GM18520 (cell line): Measurements from ENCODE around the gene DIS3.
A peak's percentile ranks its signal among the peaks of the same experiment; 100 is the strongest.
"Not testable (repeated sequence)": the region's sequence is repeated elsewhere in the genome, so short reads cannot be mapped to it uniquely, and the experiment has no call there.

Experiments
- ATAC-seq: cut with Tn5 transposase; IDR thresholded peaks from one replicate; pipeline ENCODE4 v1.9.1; 2021; ENCODE audit not compliant: unreplicated experiment

DIS3 gene

GRCh38 chr13:72781451-72782439, at the start of gene DIS3, which contains the start of gene PIBF1:
Gene DIS3 (minus strand): TSS chr13:72781900. CDS start chr13:72781832, 68 bp downstream.
Gene PIBF1 (plus strand): TSS chr13:72782133. CDS start chr13:72783470, 1,337 bp downstream.
- peak; percentile 95 for ATAC-seq

- no peak for ATAC-seq
These were observed 42.0 kb upstream of the DIS3 start for GRCh38 chr13:72823724-72824123.

GRCh38 chr13:72823081-72823480, 41.4 kb upstream of the DIS3 start:
- ATAC-seq, result no peak

DNA sequence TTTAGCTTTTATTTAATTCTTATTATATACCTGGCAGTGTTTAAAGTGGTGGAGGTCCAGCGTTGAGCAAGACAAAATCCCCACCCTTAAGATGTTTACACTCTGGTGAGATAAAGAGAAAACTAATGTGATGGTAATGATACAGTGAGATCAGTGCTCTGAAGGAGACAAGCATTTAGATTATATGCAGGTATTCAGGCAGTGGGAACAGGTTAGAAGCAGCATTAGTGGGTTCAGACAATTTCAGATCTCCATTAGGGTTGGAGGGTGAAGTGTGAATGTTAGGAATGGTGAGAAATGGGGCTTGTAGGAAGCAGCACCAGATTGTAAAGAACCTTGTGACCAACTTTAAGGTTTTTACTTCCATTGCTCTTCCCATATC, 39.2 kb upstream of the DIS3 start:
- no peak for ATAC-seq

- ATAC-seq, result no peak
These were observed 38.6 kb upstream of the DIS3 start for GRCh38 chr13:72820156-72820897.

- no peak for ATAC-seq
These were observed 27.3 kb upstream of the DIS3 start for GRCh38 chr13:72808917-72809500.

DNA sequence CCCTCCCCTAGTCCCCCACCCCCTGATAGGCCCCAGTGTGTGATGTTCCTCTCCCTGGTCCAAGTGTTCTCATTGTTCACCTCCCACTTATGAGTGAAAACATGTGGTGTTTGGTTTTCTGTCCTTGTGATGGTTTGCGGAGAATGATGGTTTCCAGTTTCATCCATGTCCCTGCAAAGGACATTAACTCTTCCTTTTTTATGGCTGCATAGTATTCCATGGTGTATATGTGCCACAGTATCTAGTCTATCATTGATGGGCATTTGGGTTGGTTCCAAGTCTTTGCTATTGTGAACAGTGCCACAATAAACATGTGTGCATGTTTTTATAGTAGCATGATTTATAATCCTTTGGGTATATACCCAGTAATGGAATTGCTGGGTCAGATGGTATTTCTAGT, 24.8 kb upstream of the DIS3 start:
- ATAC-seq, result not testable (repeated sequence)

DNA sequence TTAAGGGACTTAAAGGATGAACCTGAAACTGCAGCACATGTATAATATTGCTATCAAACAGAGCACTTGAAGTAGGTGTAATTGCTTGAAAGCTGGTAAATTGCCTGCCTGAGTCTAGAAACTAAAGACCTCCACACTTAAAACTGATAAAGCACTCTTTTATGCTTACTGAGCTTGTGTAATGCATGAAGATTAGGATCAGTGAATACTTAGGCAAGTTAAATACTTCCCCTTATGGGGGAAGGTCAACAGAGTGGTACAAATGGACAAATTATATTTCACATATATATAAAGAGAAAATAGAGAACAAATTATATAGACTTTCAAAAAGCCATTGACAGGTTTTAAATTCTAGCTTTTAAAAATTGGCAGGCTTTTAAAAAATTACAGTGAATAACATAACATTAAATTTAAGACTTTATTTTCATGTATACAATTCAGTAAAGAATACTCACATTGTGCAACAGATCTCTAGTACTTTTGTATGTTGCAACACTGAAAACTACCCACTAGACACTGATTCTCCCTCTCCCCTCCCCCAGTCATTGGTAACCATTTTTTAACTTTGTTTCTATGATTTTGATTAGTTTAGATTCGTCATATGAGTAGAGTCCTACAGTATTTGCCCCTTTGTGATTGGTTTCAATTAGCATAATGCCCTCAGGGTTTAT, 24.1 kb upstream of the DIS3 start:
- ATAC-seq, result no peak

DNA sequence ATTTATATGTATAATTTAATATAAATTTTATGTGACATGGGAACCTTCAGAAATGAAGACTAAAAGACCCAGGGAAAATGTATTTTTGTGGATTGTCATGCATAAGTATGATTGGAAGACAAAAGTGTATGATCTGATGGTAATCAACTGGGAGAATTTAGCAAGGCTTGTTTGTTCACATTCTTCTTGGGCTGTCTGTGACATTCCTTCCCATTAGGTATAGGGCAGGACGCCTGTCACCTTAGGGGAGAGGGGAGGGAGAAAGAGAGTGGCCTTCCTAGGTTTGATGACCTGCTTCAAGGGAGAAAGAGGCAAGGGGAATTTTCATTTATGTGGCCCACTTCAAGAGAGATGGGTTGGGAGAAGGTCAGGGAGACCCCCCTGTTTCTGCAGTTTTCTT, 22.6 kb upstream of the DIS3 start:
- no peak for ATAC-seq

GRCh38 chr13:72798817-72799216, 17.1 kb upstream of the DIS3 start:
- ATAC-seq, result no peak

- ATAC-seq, result no peak
These were observed 10.9 kb upstream of the DIS3 start for GRCh38 chr13:72792640-72793039.

GRCh38 chr13:72788831-72789230, 7.1 kb upstream of the DIS3 start:
- no peak for ATAC-seq

DNA sequence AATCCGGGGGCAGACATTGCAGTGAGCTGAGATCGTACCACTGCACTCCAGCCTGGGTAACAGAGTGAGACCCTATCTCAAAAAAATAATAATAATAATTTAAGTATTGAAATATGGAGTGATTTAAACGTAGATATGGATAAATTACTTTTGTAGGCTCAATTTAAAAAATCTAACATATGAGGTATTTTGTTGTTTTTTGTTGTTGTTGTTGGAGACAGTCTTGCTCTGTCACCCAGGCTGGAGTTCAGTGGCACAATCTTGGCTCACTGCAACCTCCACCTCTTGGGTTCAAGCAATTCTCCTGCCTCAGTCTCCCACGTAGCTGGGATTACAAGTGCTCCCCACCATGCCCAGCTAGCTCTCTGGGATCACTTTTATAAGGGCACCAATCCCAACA, 3.0 kb upstream of the DIS3 start:
- ATAC-seq, result not testable (repeated sequence)

GRCh38 chr13:72782717-72783116, 1.0 kb upstream of the DIS3 start:
- ATAC-seq, result no peak

DNA sequence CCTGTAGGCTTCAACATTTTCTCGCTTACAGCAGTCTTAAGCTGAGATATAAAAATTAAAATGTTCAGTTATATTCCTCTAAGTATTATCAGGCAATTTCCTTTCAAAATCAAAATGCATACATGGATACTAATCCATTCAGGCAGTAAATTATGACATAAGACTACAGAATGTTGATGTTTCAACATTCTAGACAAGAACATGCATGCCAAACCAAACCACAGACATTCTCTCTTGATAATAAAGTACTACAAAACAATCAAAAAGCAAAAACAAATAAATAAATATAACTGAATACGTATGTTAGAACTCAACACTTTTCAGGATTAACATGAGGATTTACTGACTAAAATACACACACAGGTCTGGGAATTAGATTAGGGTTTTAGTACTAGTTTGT, 7.7 kb downstream of the DIS3 start:
- ATAC-seq, result no peak

- no peak for ATAC-seq
These were observed 18.3 kb downstream of the DIS3 start for GRCh38 chr13:72763411-72763810.

DNA sequence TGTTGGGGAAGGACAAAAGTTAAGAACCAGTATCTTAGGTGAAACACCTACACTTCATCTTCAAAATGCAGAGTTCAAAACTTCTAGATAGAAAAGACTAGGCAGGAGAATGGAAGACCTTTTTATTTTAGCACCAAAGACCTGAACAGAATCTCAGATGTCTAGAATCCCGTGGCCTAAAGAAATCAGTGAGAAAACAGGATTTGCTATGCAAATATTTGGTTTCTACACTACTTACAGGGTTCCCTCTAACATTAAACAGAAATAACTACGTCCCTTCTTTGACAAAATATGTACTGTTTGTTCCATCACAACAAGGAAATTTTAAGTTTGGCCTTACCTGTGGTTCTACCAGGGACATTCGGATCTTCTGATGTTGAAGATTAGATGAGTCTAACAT, 21.5 kb downstream of the DIS3 start:
- ATAC-seq, result peak; percentile 46

DNA sequence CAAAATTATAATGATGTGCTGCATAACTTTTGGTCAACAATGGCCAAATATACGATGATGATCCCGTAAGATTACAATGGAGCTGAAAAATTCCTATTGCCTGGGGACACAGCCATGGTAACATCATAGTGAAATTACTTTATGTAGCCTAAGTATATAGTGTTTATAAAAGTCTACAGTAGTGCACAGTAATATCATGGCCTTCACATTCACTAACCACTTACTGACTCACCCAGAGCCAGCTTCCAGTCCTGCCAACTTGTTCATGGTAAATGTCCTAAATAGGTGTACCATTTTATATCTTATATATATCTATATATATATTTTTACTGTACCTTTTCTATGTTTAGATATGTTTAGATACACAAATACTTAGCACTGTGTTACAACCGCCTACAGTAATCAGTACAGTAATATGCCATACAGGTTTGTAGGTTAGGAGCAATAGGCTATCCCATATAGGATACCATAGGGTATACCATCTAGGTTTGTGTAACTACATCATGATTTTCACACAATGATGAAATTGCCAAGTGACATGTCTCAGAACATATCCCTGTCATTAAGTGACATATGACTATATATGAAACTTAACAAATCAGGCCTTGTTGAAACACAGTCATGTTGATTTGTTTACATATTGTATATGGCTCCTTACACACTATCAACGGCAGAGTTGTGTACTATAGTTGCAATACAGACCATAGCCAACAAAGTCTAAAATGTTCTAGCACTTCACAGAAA, 23.7 kb downstream of the DIS3 start:
- ATAC-seq, result no peak

DNA sequence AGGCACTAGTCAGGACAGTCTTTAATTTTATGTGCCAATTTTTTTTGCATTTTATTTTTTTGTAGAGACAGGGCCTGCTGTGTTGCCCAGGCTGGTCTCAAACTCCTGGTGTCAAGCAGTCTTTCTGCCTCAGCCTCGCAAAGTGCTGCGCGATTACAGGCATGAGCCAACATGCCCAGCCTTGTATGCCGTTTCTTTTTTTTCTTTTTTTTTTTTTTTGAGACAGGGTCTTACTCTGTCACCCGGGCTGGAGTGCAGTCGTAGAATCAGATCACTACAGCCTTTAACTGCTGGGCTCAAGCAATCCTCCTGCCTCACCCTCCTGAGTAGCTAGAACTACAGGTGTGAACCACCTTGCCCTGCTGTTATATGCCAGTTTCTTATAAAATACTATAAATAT, 27.6 kb downstream of the DIS3 start:
- no peak for ATAC-seq

DNA sequence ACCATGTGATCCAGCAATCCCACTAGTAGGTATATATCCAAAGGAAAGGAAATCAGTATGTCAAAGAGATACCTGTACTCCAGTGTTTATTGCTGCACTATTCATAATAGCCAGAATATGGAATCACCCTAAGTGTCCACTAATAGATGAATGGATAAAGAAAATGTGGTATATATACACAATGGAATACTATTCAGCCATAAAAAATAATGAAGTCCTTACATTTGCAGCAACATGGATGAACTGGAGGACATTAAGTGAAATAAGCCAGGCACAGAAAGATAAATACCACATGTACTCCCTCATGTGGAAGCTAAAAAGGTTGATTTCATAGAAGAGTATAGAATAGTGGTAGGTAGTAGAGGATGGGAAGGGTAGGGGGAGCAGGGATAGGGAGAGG, 30.5 kb downstream of the DIS3 start:
- no peak for ATAC-seq
